T-helper 22 cell (primary cell): ENCODE measurements around the gene ANKRD6.

Experiments
- DNase-seq: peaks from one replicate; pipeline ENCODE4 v3.0.0-alpha.2; 2020; ENCODE audit warnings: low read depth

The ANKRD6 gene

DNA sequence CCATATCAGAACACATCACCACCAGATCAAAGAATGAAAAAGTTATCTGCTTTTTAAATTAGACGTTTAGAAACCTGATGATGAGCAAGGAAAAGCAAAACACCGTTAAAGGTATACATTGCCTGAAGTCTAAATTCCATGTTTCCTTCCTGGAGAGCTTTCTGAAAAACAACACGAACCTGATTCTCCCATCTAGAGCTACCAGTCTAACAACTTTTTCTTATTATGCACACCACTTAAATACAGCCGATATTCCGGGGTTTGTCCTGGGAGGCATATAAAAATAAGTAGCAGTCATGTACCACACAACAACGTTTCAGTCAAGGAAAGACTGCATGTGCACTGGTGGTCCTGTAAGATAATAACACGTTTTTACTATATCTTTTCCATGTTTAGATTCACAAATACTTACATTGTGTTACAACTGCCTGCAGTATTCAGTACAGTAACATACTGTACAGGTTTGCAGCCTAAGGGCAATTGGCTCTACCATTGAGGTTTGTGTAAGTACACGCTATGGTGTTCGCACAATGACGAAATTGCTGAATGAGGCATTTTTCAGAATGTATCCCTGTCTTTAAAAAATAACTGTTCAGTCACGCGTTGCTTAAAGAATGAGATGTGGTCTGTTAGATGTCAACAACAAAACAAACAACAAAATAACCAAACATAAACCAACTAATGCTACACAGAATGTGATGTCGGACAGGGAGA is 224.7 kb downstream of the ANKRD6 start:
- no peak for DNase-seq

DNA sequence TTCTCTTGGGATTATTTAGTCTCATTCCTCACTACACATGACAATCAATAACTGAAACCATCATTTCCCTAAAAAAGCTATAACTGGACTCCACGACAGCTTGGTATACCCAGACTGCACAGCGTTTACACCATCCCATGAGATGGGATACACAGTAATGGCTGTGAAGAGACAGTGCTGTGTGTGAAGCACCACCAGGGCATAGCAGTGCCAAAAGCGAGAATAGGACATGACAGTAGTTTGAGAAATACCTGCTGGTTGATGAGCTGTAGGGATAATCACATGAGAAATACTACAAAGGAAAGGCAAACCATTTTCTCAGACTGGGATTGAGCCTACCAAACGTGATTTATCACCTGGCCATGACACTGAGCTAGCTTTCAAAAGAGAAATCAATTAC is 228.0 kb downstream of the ANKRD6 start:
- DNase-seq: no peak

DNA sequence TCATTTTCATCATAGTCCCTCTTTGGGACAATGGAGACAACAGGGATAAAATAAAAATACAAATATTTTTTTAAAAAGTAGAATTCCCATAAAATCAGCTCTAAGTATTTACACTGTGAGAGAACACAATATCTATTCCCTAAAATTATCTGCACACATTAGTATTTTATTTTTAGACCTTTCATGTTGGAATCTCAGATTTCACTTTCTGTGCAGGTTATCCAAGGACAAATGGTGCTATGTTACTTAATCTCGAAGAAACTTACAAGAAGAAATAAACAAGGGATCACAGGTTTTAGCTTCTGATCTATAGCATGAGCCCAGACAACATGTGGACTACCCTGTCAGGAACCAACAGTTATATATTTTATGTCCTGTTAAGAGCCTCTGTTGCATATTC is 228.6 kb downstream of the ANKRD6 start:
- no peak for DNase-seq

DNA sequence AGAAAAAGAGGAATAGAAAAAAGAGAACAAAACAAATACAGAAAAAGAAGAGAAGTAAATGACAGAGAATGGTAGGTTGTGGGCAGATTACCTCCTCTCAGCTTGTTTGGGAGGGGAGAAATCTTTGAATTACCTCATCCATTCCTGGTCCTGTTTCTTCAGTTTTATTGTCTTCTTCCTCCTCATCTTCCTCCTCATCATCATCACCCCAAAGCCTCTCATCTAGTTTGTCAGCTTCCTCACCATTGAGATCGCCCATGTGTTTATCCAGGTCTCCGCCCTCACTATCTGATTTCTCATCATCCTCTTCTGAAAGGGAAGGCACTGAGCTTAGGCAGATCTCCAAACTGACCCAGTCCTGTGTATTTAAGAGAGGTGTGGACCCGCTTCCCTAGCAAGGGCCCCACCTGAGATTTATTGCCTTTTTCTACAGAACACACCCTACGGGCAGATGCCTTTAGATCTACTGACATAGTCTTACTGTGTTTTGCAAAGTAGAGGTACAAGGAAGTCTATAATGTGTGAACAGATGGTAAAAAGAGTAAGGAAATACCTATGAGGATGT is 229.8 kb downstream of the ANKRD6 start:
- DNase-seq: no peak

DNA sequence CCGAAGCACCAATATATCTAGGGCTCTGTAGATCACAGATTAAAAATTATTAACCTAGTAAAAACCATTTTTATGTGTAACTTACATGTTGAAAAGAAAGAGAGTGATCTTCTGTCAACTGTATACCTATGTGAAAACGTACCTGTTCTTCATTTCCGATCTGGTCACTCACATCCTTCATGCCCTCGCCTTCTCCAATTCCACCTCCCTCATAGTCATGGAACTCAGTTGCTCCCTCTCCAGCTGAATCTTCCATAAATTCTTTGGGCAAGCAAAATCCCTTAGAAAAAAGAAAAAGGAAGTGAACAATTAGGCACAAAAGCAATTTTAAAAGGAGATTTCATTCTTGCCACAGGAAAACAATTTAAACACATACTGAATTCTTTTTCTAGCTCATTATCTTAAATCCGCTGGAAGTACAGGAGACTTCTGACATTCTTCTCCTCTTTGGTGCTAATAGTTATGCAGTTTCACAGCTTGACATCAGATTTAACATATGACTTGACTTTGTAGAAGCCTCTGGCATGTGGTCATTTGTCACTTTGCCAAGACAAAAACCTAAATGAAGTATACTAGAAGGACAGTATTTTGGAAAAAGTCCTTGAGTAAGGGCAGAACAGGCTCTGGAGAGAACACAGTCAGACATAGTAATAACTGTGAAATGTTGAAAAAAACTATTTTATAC is 235.1 kb downstream of the ANKRD6 start:
- DNase-seq: no peak

DNA sequence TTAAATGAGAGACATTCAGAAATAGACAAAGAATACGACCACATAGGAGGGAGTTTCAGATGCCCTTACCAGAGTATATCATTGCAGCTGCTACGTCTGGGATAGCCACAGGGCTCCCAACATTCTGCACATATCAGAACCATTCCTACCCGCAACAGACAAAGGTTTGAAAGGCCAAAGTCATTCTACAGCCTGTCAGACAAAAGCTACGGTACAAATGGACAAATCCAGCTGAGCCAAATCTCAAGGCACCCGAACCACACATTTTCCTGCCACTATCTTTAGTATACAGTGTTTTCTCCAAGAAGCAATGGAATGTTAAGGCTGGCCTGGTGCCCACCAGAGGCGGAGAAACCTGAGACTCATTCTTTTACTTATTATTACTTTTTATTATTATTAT is 236.1 kb downstream of the ANKRD6 start:
- no peak for DNase-seq

DNA sequence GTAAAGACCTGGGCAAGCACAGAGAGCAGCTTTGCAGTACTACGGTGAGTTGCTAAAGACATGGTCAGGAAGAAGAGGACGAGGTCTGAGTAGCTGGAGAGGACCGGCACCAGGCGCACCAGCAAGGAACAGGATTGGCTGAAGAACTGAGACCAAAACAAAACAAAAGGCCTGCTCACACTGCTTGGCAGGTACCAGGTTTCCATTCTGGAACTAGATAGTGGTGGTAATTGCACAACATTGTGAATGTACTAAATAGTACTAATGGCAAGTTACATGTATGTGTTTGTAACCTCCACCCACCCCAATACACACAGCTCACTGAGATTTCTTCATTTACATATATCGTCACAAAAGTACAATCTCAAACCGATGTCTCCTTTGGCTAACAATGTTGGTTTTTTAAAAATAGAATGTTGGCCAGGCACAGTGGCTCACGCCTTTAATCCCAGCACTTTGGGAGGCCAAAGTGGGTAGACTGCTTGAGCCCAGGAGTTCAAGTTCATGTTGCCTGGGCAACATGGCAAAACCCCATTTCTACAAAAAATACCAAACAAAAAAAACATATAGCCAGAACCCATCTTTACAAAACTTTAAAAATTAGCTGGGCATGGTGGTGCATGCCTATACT is 238.1 kb downstream of the ANKRD6 start:
- DNase-seq: no peak

DNA sequence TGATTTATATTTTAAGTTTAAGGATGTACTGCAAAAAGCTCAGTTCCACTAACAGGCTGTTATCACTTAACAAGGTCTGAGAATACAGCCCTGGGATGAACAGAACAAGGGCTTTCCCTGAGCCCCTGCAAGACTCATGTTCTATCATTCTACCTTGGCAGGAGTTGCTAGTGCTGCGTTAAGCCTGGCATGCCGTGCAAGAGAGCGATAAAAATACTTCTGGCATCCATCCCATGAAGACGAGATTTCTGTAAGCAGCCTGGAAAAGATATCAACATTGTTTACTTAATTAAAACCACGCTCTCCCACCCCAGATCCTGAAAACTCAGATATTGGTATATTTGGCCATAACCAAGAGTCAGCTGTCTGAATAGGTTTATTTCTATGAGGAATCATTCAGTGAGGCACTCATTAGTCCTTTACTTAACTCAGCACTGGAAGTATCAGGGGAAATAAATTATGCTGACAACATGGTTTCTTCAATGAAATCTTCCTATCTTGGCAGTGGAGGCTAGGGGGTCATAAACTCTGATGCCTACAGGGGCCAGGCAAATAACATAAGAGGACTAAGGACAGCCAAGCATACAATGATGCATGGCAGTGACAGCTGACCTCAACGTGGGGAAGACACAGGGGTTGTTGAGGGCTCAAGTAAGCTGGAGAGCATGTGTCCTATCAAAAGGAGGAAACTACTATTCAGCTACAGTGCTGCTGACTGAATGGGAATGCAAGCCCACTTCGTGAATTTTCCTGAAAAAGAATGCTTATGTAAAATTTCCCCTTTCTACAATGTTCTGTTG is 243.2 kb downstream of the ANKRD6 start:
- DNase-seq: no peak

DNA sequence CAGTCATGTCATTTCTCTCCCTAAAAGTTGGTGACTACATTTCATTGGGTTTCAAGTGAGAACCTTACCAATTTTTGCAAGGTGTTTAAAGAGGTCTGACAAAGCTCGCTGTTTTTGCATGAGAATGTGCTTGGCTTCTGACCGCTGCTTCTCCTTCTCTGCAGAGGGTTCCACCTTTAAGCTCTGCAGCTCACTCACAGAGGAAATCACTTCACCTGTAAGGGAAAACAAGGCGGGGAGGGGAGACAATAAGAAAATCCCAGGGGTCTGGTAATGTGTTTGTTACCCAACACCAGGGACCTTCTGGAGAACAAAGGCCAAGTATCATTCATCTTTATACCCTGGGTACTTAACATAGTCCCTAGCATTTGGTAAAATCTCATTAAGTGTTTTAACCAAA is 245.6 kb downstream of the ANKRD6 start:
- no peak for DNase-seq

DNA sequence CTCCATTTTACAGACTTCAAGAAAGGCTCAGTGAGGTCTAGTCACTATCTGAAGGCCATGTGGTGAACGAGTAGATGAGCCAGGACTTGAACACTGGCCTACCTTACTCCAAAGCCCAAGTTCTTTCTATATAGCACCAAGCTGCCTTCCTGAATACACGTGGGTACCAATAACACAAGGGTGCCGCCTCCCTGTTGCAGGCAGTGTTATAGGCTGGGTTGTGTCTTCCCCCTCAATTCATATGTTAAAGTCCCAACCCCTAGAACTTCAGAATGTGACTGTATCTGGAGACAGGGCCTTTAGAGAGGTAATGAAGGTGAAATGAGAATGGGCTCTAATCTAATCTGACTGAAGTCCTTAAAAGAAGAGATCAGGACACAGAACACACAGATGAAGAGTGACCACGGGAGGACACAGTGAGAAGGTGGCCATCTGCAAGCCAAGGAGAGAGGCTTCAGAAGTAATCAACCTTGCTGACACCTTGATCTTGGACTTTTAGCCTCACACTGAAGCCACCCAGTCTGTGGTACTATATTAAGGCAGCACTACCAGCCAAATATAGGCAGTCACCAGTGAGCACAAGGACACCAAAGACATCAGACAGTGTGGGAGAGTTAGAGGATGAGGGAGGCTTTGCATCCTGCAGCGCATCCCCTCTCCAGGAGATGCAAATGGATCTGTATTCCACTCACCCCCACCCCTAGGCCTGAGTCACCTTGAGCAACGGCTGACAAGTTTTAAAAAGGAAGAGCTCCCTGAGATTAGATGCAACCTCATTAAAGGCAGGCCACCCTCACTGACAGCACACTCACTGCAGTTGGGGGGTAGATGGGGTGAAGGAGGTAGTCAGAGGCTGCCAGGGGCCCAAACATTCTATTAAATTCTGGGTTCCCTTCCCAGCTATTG is 246.5 kb downstream of the ANKRD6 start:
- DNase-seq: no peak

DNA sequence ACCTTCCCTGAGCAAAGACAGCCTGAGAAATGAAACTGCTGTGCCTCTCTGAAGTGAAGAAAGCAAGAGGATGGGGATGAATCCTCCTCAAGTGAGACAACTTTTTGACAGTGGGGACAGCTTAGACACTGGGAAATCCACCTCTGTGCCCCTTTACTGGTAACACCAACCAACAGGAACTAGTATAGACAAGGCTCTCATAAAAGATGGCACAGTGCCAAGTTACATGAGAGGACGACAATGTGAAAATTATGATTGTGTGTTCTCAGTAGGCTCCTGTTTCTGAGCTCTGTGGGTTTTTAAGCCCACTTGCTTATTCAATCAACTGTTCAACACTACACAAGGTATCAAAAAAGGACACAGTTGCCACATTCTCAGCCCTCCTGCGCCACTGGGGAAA is 247.2 kb downstream of the ANKRD6 start:
- DNase-seq: no peak

DNA sequence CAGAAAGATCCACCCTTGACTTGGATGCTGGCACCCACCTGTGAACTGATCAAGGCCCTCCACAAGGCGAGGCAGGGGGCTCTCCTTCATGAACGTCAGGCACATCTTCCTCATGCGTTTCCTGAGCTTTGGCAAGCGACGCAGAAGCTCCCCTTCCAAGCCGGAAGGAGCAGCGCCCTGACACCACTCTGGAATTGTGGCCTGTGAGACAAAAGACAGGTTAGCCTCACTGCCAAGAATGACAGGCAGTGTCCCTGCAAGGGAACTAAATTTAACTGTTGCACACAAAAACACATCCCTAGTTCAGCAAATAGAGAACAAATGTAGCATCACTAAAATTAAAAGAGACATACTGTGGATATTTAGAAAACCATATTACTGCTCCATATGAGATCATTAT is 247.6 kb downstream of the ANKRD6 start:
- DNase-seq: no peak

DNA sequence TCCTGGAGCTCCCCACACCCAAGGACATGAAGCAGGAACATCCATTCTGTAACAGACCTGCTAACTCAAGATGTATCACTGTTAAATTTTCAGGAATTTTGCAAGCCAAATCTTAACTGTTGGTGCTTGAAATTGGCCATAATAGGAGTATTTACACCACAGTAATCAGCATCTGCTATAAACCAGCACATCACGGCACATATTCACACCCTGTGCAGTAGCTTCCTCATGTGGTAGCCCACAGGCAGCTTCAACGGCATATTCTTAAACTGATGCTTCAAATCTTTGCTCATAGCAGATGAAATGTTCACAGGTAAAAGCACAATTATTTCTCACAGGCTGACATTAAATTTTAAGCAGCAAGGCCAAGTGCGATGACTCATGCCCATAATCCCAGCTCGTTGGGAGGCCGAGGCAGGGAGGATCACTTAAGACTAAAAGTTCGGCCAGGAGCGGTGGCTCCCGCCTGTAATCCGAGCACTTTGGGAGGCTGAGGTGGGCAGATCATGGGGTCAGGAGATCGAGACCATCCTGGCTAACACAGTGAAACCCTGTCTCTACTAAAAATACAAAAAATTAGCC is 249.1 kb downstream of the ANKRD6 start:
- no peak for DNase-seq

DNA sequence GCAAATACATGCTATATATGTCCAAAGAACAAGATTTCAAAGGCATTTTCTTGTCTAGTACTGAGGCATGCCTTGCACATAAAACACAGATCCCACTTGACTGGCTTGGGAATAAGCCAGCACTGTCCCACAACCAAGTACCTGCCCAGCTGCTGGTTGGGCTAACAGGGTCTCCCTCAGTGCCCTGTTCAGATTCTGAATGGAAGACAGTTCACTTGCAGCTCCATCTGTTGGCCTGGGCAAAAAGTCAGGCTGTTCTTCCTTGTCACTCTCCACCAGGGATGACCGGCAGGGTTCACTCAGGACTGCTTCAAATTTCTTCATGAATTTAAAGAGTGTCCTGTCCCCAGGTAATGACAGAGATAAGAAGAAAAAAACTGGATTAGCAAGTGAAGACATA is 250.0 kb downstream of the ANKRD6 start:
- no peak for DNase-seq
